A549 treated with AZD9567 at 1 μM for 4 hours (cell line): Measurements from ENCODE around the gene POTEM. TPM values are rescaled to one million over a fixed set of nuclear protein-coding genes. Genes with fewer than 3 reads are reported as not detected.

Experiments
- total RNA-seq: library from RNA; stranded (reverse); fragments of 200-300 nt; extraction: Qiagen RNA extraction; gene quantifications from 5 replicates; pipeline ENCODE4 v1.2.3, GENCODE V29; 2022; ENCODE audit not compliant: insufficient read depth

Gene POTEM
- not detected in 5 replicates for total RNA-seq

GRCh38 chr14:18967134-18967533, at the start of gene POTEM:
TSS of gene POTEM (plus strand) at chr14:18967434. CDS start at chr14:18967486, 52 bp downstream.

